HepG2 (cell line): ENCODE data around the gene B4GALT7. TPM values are rescaled to one million over a fixed set of nuclear protein-coding genes. Genes with fewer than 3 reads are reported as not detected.

Experiments
- ATAC-seq: fragments of 200-7000 bp; cut with Tn5 transposase; 3 replicates; pipeline ENCODE4 v1.9.1; 2020; ENCODE audit warnings: mild to moderate bottlenecking, moderate library complexity
- BruUV-seq: library from RNA; stranded (reverse); fragments of 400-500 nt; replicated peaks from 2 replicates; lab custom pipeline; 2021; lab: Mats Ljungman, UMichigan
- CTCF ChIA-PET: fragments of 300-600 bp; formaldehyde crosslinking; extraction: SDS; loops from one replicate; lab custom pipeline; 2021; ENCODE audit warnings: low total read pairs, inconsistent platforms, low intra/inter-chr PET ratio; lab: Yijun Ruan, JAX
- POLR2A ChIA-PET: fragments of 350-600 bp; sonication (Branson Sonifier 250); formaldehyde crosslinking; loops from one replicate; lab custom pipeline; 2020; ENCODE audit warnings: antibody characterized with exemption, inconsistent platforms; lab: Yijun Ruan, JAX
- DNase-seq: peaks from one replicate; pipeline ENCODE4 v3.0.0-alpha.2; 2015; ENCODE audit warnings: low spot score
- FAIRE-seq: peaks from 3 replicates; lab custom pipeline; 2011; peaks lifted over from hg19 to GRCh38; lab: Jason Lieb, UNC
- H2AFZ ChIP-seq: one replicate; pipeline ENCODE4 v1.6.1; 2011; ENCODE audit warnings: low read length, inconsistent platforms
- H3K27ac ChIP-seq: fragments of 300-600 bp; 3 replicates; pipeline ENCODE4 v1.8.0; 2011; ENCODE audit warnings: mixed run types, mild to moderate bottlenecking, mixed read lengths, low read length, inconsistent platforms; ENCODE audit not compliant: insufficient read depth; ENCODE audit errors: extremely low read length
- H3K27me3 ChIP-seq, 2 experiments: fragments of 200-600 bp in 1 of 2; 2 replicates in 1 of 2; 3 replicates in 1 of 2; pipeline versions ENCODE4 v1.6.0 to v1.8.0; 2011; ENCODE audit warnings: low read length in 2 of 2, mild to moderate bottlenecking in 2 of 2, moderate library complexity in 2 of 2, inconsistent platforms in 1 of 2; ENCODE audit not compliant: insufficient read depth in 2 of 2, control insufficient read depth in 1 of 2
- H3K36me3 ChIP-seq, 2 experiments: fragments of 200-600 bp in 1 of 2; replicated peaks in 1 of 2; 2 replicates in 1 of 2; 3 replicates in 1 of 2; pipeline versions ENCODE4 v1.5.1 to v1.8.0; 2011; ENCODE audit warnings: low read length in 2 of 2, inconsistent platforms in 1 of 2; ENCODE audit not compliant: insufficient read depth in 2 of 2, control insufficient read depth in 1 of 2
- H3K4me1 ChIP-seq: 2 replicates; pipeline ENCODE4 v1.5.1; 2012; ENCODE audit warnings: low read length, inconsistent platforms; ENCODE audit not compliant: insufficient read depth
- H3K4me2 ChIP-seq: 2 replicates; pipeline ENCODE4 v1.6.0; 2011; ENCODE audit warnings: low read depth, low read length, inconsistent platforms
- H3K4me3 ChIP-seq, 3 experiments: fragments of 200-600 bp in 1 of 3; sonication (generic), shearing (Covaris generic) in 1 of 3; replicated peaks in 1 of 3; 2 replicates each; pipeline ENCODE4 v1.5.1; 2011 to 2016; ENCODE audit warnings: low read length in 3 of 3, inconsistent platforms in 2 of 3, low read depth in 2 of 3, mild to moderate bottlenecking in 2 of 3, control low read depth in 1 of 3, mixed read lengths in 1 of 3; ENCODE audit not compliant: insufficient read depth in 1 of 3
- H3K79me2 ChIP-seq: one replicate; pipeline ENCODE4 v1.6.1; 2011; ENCODE audit warnings: low read length, inconsistent platforms; ENCODE audit not compliant: insufficient read depth
- H3K9ac ChIP-seq: 2 replicates; pipeline ENCODE4 v1.6.0; 2011; ENCODE audit warnings: mild to moderate bottlenecking, low read depth, low read length, inconsistent platforms; ENCODE audit not compliant: insufficient read depth
- H3K9me3 ChIP-seq: 2 replicates; pipeline ENCODE4 v1.5.1; 2012; ENCODE audit warnings: mild to moderate bottlenecking, low read length
- H4K20me1 ChIP-seq: 2 replicates; pipeline ENCODE4 v1.6.0; 2011; ENCODE audit warnings: inconsistent platforms, mild to moderate bottlenecking, low read length, moderate library complexity; ENCODE audit not compliant: insufficient read depth
- ATRX ChIP-seq: sonication (generic); formaldehyde crosslinking; IDR thresholded peaks from 2 replicates; pipeline ENCODE4 v1.4.0; 2020; ENCODE audit warnings: missing genetic modification reagents, borderline replicate concordance
- CREM ChIP-seq, 2 experiments: sonication (generic) in 1 of 2; formaldehyde crosslinking in 1 of 2; IDR thresholded peaks; 2 replicates each; pipeline versions ENCODE4 v1.4.0 to v1.6.1; 2016 to 2020; ENCODE audit warnings: antibody characterized with exemption in 1 of 2, mild to moderate bottlenecking in 1 of 2, missing genetic modification reagents in 1 of 2
- HOXA5 ChIP-seq: sonication (generic); formaldehyde crosslinking; IDR thresholded peaks from 2 replicates; pipeline ENCODE4 v1.4.0; 2020; ENCODE audit warnings: missing genetic modification reagents
- ISL2 ChIP-seq: sonication (generic); formaldehyde crosslinking; IDR thresholded peaks from 2 replicates; pipeline ENCODE4 v1.5.0; 2020; ENCODE audit warnings: missing genetic modification reagents
- JARID2 ChIP-seq: sonication (generic); formaldehyde crosslinking; IDR thresholded peaks from 2 replicates; pipeline ENCODE4 v1.8.1; 2023; ENCODE audit warnings: missing genetic modification reagents, inconsistent platforms; ENCODE audit not compliant: insufficient replicate concordance
- NBN ChIP-seq: fragments of 450-650 bp; conservative IDR thresholded peaks from 2 replicates; pipeline ENCODE4 v1.6.1; 2017
- NR3C1 ChIP-seq: sonication (generic); formaldehyde crosslinking; IDR thresholded peaks from 2 replicates; pipeline ENCODE4 v1.4.0; 2020; ENCODE audit warnings: missing genetic modification reagents
- PAF1 ChIP-seq: IDR thresholded peaks from 2 replicates; pipeline ENCODE4 v1.6.1; 2016; ENCODE audit warnings: missing genetic modification reagents, missing compliant biosample characterization
- REXO4 ChIP-seq: sonication (generic); formaldehyde crosslinking; IDR thresholded peaks from 2 replicates; pipeline ENCODE4 v1.8.0; 2022; ENCODE audit warnings: missing genetic modification reagents, mild to moderate bottlenecking, borderline replicate concordance
- SIN3B ChIP-seq: fragments of 150-350 bp; IDR thresholded peaks from 2 replicates; pipeline ENCODE4 v1.6.1; 2014; ENCODE audit warnings: low read length
- TAF1 ChIP-seq: sonication (generic); formaldehyde crosslinking; IDR thresholded peaks from 2 replicates; pipeline ENCODE4 v1.4.0; 2020; ENCODE audit warnings: missing genetic modification reagents
- ZMYM4 ChIP-seq: sonication (generic); formaldehyde crosslinking; IDR thresholded peaks from 2 replicates; pipeline ENCODE4 v1.8.1; 2023; ENCODE audit warnings: mild to moderate bottlenecking, missing genetic modification reagents
- ZNF253 ChIP-seq: sonication (generic); formaldehyde crosslinking; IDR thresholded peaks from 2 replicates; pipeline ENCODE4 v1.8.0; 2022; ENCODE audit warnings: mild to moderate bottlenecking, missing genetic modification reagents, borderline replicate concordance
- ZNF263 ChIP-seq: sonication (generic); formaldehyde crosslinking; IDR thresholded peaks from 2 replicates; pipeline ENCODE4 v1.4.0; 2020; ENCODE audit warnings: missing genetic modification reagents
- ZNF749 ChIP-seq: sonication (generic); formaldehyde crosslinking; IDR thresholded peaks from 2 replicates; pipeline ENCODE4 v1.8.0; 2022; ENCODE audit warnings: mild to moderate bottlenecking, missing genetic modification reagents, moderate library complexity, borderline replicate concordance
- WGBS: methylation state at CpG from one replicate; pipeline ENCODE4 v1.1.6; 2017; ENCODE audit warnings: low lambda C conversion rate; 5-methylcytosine and 5-hydroxymethylcytosine counted together
- in situ Hi-C: cut with HindIII; loops from 2 replicates; pipeline ENCODE4 v1.10.0; 2017; ENCODE audit warnings: low pct_unique_long_range_greater_than_20kb; ENCODE audit not compliant: extremely low pct_ligation_motif_present
- intact Hi-C: fragments of 100-400 bp; cut with micrococcal nuclease; formaldehyde crosslinking; loops from one replicate; pipeline ENCODE4 v1.10.0; 2022; ENCODE audit not compliant: unreplicated experiment
- polyA plus RNA-seq, 8 experiments: library from polyadenylated mRNA; depleted of rRNA in 3 of 8; stranded (reverse) in 7 of 8; unstranded in 1 of 8; fragments of >200 nt; fragmentation: Illumina TruSeq in 4 of 8; extraction: Trizol in 4 of 8; gene quantifications; 2 replicates each; pipeline versions ENCODE4 v1.2.1 to v1.2.3, GENCODE V29; 2011 to 2016; ENCODE audit warnings: low read depth in 4 of 8, missing spikeins in 1 of 8, mixed read lengths in 1 of 8; ENCODE audit not compliant: insufficient read depth in 1 of 8
- total RNA-seq, 5 experiments: library from RNA; depleted of rRNA; stranded (reverse); fragments of >200 nt; fragmentation: Illumina TruSeq; extraction: Trizol; gene quantifications; 2 replicates each; pipeline ENCODE4 v1.2.3, GENCODE V29; 2016; ENCODE audit warnings: low read depth in 1 of 5
- TF ChIP-seq, protein P1 (sequence below): sonication (generic); formaldehyde crosslinking; IDR thresholded peaks from 2 replicates; pipeline ENCODE4 v1.5.0; 2020; ENCODE audit warnings: mild to moderate bottlenecking, missing genetic modification reagents, borderline replicate concordance
- TF ChIP-seq, protein P2 (sequence below): sonication (generic); formaldehyde crosslinking; IDR thresholded peaks from 2 replicates; pipeline ENCODE4 v1.9.0; 2022; ENCODE audit warnings: low read depth, missing genetic modification reagents

Gene B4GALT7
- total and polyA plus RNA-seq, 2 of the 13 experiments (the other 11 are each of a cell fraction or from before 2014, with no cell fraction given), result 16.4 to 20.5 TPM

DNA sequence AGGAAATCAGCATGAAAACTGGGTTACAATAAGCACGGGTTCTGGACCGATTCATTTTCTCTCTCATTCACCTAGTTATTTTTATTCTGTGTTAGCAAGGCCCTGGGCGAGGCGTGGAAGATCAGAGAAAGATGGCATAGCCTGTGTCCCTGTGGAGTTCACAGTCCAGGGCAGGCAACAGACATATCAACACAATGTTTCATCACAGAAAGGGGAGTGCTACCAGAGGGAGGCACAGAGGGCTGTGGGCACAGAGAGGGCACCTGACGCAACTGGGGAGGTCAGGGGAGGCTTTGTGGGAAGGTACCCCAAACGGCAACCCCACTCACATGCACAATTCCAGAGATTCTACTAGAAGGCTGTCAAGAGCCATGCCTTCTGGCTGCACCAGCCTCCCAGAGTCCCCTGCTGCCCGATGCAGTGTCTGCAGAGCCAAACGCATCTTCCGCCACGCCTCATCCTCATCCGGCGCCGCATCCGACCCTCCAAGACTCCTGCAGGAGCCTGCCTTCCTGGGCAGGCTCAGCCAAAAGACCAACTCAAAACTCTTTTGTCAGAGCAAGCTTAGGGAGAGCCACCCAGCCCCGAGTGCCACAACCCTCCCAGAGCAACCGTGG is 47.0 kb upstream of the B4GALT7 start (continued):
- TF ChIP-seq ATRX (no peak), PAF1 (CRISPR knock-in tag) (no peak), SIN3B (no peak), NBN (no peak), JARID2 (no peak), ZNF749 (CRISPR knock-in tag) (no peak), HOXA5 (CRISPR knock-in tag) (no peak)

DNA sequence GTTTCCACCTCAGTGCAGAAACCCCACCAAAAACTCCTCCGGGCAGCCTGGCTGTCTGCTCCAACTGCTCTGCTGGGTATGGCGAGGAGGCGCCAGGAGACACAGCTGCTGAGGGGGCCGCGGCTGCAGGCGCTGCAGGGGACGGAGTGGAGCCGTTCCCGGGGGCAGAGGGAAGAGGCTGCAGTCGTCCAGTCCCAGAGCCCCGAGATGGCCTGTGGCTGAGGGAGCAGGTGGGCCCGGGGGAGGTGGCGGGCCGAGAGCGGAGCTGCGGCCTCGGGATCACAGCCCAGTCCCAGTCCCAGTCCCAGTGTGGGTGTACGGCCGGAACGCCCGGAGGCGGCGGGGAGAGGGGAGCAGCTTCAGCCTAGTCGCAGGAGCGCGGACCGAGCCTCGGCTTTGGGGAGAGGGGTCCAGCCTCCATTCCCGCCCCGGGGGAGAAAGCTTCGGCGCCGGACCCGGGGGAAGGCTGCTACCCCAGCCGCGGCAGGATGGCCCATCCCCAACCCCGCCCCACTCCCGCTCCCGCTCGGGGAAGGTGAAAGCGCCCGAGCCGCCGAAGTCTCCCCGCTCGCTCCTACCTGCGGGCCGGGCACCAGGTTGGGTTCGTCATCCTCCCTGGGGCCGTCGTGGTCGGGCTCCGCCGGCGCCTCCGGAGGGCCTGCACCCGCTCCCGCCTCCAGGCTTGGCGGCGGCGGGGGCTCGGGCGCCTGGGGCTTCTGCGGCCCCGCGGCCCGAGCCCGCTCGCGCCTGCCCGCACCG is 46.1 kb upstream of the B4GALT7 start:
- POLR2A ChIA-PET, result interaction anchor here (0.7 to 1.0 kb wide), 3 partner anchors 36 to 57 kb away, joined by 3 to 4 read pairs (median 4); partner anchors contain the start of genes PDLIM7 and TMED9
- DNase-seq (no peak), FAIRE-seq (no peak), ATAC-seq (peak; percentile 57)
- Histone ChIP-seq H3K4me2 (peak overlapping the region; percentile 86), H3K27me3 (no peaks in the 10 kb centered on the region), H2AFZ (no peak overlapping the region), H3K27ac (peak overlapping the region; percentile 56), H3K9ac (peak overlapping the region; percentile 86), H3K36me3 (peaks cover 5 to 18% of the 10 kb centered on the region in 2 experiments; a peak in 4 of 5 replicates), H4K20me1 (peaks cover 7% of the 10 kb centered on the region; the same call in 1 of the 2 replicates), H3K4me1 (peaks cover 57% of the 10 kb centered on the region), H3K9me3 (no peaks in the 10 kb centered on the region), H3K79me2 (peaks cover 49% of the 10 kb centered on the region), H3K4me3 (peak overlapping the region; percentile 96 to 98 (median 98))
- no TSS peak for BruUV-seq
- CTCF ChIA-PET, result no interaction called here
- intact Hi-C loops, result loop anchor here (5.0 kb wide), 1 partner anchor 37 kb away; the partner anchor contains the start of gene DDX41
- 0% methylated on average over 1 of the region's 72 CpGs for WGBS
- in situ Hi-C loops, result no loop called here
- TF ChIP-seq, protein P1, sequence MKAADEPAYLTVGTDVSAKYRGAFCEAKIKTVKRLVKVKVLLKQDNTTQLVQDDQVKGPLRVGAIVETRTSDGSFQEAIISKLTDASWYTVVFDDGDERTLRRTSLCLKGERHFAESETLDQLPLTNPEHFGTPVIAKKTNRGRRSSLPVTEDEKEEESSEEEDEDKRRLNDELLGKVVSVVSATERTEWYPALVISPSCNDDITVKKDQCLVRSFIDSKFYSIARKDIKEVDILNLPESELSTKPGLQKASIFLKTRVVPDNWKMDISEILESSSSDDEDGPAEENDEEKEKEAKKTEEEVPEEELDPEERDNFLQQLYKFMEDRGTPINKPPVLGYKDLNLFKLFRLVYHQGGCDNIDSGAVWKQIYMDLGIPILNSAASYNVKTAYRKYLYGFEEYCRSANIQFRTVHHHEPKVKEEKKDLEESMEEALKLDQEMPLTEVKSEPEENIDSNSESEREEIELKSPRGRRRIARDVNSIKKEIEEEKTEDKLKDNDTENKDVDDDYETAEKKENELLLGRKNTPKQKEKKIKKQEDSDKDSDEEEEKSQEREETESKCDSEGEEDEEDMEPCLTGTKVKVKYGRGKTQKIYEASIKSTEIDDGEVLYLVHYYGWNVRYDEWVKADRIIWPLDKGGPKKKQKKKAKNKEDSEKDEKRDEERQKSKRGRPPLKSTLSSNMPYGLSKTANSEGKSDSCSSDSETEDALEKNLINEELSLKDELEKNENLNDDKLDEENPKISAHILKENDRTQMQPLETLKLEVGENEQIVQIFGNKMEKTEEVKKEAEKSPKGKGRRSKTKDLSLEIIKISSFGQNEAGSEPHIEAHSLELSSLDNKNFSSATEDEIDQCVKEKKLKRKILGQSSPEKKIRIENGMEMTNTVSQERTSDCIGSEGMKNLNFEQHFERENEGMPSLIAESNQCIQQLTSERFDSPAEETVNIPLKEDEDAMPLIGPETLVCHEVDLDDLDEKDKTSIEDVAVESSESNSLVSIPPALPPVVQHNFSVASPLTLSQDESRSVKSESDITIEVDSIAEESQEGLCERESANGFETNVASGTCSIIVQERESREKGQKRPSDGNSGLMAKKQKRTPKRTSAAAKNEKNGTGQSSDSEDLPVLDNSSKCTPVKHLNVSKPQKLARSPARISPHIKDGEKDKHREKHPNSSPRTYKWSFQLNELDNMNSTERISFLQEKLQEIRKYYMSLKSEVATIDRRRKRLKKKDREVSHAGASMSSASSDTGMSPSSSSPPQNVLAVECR (CRISPR knock-in tag), result peak; percentile 26; the same call in 1 of the 2 replicates
- no peak for TF ChIP-seq CREM (IDR thresholded peaks at IDR 0.05)
- no peak for TF ChIP-seq CREM (CRISPR knock-in tag; IDR thresholded peaks at IDR 0.05)
- TF ChIP-seq ISL2, result no peak
- TF ChIP-seq, protein P2, sequence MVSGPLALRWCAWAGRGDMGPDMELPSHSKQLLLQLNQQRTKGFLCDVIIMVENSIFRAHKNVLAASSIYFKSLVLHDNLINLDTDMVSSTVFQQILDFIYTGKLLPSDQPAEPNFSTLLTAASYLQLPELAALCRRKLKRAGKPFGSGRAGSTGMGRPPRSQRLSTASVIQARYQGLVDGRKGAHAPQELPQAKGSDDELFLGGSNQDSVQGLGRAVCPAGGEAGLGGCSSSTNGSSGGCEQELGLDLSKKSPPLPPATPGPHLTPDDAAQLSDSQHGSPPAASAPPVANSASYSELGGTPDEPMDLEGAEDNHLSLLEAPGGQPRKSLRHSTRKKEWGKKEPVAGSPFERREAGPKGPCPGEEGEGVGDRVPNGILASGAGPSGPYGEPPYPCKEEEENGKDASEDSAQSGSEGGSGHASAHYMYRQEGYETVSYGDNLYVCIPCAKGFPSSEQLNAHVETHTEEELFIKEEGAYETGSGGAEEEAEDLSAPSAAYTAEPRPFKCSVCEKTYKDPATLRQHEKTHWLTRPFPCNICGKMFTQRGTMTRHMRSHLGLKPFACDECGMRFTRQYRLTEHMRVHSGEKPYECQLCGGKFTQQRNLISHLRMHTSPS, result no peak
- TF ChIP-seq ZNF253 (CRISPR knock-in tag), result no peak
- no peak for TF ChIP-seq REXO4
- TF ChIP-seq ZNF263 (CRISPR knock-in tag), result no peak
- TF ChIP-seq NR3C1 (CRISPR knock-in tag), result no peak
- no peak for TF ChIP-seq TAF1 (CRISPR knock-in tag)
- TF ChIP-seq ZMYM4 (CRISPR knock-in tag), result no peak
